GM19240 (cell line): ENCODE data around the gene POU2AF3.
"Not testable (repeated sequence)": the region's sequence is repeated elsewhere in the genome, so short reads cannot be mapped to it uniquely, and the experiment has no call there.

Experiments used
- DNase-seq: peaks from one replicate; pipeline ENCODE4 v3.0.0; 2011; ENCODE audit warnings: low spot score; ENCODE audit not compliant: insufficient read length

The POU2AF3 gene, protein sequence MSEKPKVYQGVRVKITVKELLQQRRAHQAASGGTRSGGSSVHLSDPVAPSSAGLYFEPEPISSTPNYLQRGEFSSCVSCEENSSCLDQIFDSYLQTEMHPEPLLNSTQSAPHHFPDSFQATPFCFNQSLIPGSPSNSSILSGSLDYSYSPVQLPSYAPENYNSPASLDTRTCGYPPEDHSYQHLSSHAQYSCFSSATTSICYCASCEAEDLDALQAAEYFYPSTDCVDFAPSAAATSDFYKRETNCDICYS

DNA sequence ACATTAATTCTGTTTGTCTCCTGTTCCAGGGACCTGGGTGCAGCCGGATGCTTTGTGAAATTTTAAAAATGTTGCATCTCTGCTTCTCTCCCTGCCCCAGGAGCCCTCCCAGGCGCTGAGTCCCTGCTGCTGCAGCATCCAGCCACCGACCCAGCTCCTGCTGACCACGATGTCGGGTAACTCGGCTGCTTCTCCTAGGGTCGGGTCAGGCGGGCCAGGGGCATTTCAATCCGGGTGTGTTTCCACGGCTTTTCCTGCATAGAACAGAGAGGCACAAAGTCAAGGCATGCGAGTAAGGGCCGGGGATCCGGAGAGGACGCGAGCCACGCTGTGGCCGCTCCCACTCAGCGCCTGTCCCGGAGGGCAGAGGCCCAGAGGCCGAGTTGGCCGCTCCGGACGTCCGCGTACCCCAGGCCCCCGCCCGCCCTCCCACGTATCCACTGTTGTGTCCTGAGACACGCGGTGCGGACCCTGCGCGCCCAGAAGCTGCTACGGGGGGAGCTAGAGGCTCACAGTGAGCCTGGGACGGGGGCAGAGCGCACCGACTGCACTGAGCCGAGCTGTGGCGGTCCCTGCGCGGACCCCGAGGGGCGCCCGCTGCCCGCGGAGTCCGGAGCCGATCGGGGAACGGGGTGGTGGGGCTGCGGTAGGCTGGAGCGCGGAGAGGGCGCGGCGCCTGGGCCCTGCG, at the start of gene POU2AF3:
Gene POU2AF3, plus strand, starts transcription at position 134 of the 688 bp plus-strand sequence. Its CDS starts 36 bp downstream, at position 170.
- DNase-seq: no peak

DNA sequence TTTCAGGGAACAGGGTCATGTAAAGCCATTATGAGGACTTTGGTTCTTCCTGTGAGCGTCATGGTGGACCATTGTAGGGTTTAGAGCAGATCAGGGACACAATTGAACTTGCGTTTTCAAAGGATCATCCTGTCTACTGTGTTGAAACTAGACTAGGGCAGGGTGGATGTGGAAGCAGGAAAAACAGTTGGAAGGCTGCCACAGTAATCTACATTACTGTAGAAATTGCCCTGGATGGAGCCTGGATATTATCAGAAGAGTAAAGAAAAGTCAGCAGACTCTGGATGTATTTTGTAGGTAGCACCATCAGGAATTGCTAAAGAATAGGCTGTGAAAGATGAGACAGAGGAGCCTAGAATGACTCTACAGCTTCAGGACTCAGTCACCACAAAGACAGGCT, 47.4 kb upstream of the POU2AF3 start:
- DNase-seq: no peak

DNA sequence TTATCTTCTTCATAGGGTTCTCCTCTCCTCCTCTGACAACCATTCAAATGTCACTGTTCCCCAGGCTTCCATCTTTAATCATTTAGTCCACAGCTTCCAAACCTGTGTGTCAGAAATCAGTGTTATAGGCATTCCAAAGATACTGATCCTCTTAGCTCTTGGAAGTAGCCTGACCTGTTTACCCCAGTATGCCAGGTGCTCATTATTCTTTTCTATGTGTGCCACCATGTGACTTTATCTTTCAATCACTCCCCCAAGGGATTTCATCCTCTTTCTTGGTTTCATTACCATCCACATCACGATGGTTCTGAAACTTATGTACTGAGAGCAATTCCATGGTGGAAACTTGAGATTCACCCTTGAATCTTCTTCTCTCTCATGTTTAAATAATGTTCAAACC, 45.2 kb upstream of the POU2AF3 start:
- no peak for DNase-seq

DNA sequence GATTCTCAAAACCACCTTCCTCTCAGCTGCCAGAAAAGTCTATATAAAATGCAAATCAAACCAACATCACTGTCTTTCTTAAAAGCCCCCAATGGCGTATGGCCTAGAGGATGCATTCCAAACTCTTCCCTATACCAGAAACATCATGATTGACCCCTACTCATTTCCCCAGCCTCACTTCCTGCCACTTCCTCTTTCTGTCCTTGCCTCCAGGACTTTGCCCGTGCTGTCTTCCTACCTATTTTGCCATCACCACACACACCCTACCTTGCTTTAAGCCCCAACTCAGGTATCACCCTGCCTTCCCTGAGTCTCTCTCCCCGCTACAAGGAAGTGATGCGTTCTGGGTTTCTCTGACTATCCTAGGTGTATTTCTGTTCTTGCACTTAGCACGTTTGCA, 44.7 kb upstream of the POU2AF3 start:
- DNase-seq: no peak

DNA sequence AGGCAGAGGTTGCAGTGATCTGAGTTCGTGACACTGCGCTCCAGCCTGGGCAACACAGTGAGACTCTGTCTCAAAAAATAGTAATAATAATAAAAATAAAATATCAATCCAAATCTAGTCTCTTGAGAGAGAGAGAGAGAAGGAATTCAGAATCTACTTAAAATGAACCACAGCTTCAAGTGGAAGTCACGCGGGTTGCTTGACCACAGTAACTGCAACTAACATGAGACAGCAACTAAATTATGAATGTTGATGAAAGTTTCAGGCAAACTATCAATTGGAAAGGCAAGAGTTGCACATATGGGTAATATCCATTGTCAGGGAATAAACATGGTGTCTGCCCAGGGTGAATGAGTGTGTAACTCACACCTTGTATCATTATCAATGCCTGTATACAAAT, 40.3 kb upstream of the POU2AF3 start:
- DNase-seq: no peak

DNA sequence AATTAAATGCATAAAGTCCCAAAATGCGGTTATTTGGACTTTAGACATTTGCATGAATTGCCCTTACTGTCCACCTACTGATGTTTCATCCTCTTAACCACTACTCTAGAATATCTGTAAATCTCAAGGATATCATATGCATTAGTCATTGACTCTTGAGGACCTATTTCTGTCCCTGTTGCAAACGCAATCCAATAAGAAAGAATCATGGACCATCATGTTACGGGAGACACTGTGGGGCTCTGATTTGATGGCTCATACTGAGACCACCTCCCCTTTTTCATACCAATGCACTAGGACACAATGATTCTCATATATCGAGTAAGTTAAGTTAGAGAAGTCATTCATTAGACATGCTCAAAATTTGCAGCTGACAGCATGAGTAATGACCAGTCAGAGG, 38.5 kb upstream of the POU2AF3 start:
- no peak for DNase-seq

DNA sequence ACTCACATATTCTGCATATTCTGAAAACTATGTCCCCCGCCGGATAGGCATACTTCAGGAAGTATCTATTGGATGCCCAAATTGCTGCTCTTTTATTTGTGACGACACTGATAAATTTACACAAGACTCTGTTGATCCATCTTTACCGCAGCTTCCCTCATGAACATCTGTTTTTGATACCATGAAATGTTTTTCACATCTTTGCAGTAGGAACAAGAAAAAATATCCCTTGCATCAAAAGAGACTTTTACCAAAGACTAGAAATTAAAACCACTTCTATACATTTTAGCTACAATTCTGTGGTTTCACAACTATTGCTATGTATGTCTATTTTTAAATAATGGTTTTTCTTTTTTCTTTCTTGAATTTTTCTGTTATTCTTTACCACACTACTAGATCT, 37.5 kb upstream of the POU2AF3 start:
- DNase-seq: no peak

DNA sequence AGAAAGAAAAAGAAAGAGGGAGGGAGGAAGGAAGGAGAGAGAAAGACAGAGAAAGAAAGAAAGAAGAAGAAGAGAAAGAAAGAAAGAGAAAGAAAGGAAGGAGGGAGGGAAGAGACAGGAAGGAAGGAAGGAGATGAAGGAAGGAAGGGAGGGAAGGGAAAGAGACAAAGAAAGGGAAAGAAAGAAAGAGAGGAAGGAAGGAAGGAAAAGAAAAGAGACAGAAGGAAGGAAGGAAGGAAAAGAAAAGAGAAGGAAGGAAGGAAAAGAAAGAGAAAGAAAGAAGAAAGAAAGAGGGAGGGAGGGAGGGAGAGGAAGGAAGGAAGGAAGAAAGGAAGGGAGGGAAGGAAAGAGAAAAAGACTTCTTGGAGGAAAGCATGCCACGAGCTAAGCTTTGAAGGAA, 33.7 kb upstream of the POU2AF3 start:
- no peak for DNase-seq

DNA sequence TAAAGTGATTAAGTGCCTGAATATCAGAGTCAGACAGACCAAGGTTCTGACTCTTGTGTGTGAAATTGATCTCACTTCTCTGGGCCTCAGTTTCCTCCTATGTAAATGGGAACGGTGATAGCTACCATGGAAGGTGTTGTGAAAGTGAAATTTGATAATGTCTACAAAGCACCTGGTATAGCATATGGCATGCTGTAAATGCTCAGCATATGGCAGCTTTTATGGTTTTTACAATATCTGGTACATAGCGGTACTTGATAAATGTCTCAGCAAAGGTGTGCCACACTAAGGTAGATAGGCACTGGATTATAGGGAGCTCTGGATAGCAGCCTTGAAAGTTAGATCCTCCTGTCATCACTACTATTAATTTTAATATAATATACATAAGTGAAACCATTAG, 32.9 kb upstream of the POU2AF3 start:
- no peak for DNase-seq

DNA sequence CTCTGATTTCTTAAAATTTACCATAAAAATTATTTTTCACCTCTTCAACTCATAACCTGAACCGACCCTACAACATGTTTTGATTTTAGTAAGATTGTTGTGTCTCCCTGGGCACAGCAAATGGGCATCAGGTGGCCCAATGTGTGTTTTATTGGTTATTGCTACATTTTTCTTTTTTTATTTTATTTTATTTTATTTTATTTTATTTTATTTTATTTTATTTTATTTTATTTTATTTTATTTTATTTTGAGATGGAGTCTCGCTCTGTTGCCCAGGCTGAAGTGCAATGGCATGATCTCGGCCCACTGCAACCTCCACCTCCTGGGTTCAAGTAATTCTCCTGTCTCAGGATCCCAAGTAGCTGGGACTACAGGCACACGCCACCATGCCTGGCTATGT, 30.0 kb upstream of the POU2AF3 start:
- not testable (repeated sequence) for DNase-seq

DNA sequence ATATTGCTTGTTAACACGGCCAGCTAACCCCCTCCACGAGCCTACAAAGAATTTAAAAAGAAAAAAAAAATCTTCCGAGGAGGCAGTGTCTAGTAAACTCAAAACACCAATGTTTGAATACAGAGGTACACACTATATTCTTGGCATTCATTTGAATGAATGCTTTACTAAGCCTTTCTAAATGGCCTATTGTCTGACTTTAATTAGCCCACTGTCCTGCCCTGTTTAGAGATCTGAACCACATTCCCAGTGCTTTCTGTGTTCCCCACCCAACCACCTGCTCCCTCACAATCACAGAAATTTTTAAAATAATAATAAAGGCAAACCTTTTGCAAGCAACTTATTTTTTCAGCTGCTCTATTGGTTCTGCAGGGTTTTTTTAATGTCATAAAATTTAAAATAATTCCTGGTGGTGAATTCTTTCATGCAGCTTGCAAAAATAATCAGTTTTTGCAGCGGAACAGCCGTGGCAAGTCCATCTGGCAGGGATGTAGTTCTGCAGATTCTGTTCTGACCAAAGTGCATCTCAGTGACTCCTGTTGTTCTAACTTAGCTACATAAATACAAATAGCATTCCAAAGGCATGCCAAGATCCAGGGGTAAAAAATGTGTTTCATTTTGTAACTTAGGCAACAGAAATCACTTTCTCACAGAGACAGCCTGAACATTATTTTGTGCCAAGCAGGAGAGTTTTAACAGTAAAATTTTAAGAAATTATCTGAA, 29.0 kb upstream of the POU2AF3 start:
- no peak for DNase-seq

DNA sequence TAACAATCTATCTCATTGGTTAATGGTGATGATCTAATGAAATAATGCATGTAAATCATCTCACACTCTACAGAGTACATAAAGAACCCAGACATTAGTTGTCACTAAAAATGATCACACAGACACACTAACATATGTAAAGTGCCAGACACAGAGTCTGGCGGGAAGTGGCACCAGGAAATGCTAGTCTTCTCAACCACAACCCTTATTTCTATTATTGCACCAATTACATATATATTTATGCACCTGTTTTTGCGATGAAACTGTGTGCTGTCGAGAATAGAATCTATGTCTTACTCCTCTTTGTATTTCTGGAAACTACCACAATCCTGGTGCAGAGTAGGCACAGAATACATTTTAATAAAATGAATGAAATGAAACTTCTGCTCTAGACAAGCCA, 25.9 kb upstream of the POU2AF3 start:
- DNase-seq: no peak

DNA sequence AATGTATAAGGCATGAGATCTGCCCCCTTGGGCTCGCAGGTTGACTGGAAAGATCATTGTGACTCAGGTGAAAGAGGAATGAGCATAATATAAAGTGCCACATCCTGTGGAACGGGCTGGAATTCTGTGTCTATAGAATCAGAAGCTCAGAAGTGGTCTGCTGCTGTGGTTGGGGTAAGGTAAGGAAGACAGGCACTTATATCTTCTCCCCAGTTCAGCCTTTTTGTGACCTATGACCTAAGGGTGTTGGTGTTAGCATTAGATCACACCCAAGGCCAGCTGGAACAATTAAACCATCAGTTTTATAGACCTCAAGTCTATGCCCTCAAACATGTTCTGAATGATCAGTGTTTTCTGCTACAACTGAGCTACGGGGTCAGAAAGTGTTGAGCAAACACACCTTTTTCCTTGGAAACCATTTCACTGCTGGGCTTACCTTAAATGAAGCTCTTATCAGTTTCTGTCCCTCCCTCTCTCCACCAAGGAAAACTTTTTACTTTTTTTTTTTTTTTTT, 15.7 kb upstream of the POU2AF3 start:
- DNase-seq: no peak

DNA sequence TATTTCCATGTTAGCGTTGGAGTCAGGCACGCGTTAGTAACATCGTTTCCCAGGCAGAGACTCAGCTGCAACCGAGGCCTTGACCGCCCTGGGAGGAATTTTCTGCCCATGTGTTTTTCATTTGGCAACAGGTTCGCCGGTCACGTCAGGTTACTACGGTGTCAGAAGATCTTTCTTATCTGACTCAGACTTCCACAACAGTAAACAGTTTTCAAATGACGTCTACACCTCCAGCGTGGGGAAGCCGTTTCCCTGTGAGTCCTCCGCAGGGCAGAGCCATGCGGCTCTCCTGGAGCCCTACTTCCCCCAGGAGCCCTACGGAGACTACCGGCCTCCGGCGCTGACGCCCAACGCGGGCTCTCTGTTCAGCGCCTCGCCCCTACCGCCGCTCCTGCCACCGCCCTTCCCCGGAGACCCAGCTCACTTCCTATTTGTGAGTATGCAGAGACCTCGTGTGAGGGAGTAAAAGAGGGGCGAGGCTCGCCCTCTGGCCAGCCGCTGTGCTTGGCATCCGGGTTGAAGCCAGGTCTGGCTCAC, 14.3 kb upstream of the POU2AF3 start:
- DNase-seq: no peak

DNA sequence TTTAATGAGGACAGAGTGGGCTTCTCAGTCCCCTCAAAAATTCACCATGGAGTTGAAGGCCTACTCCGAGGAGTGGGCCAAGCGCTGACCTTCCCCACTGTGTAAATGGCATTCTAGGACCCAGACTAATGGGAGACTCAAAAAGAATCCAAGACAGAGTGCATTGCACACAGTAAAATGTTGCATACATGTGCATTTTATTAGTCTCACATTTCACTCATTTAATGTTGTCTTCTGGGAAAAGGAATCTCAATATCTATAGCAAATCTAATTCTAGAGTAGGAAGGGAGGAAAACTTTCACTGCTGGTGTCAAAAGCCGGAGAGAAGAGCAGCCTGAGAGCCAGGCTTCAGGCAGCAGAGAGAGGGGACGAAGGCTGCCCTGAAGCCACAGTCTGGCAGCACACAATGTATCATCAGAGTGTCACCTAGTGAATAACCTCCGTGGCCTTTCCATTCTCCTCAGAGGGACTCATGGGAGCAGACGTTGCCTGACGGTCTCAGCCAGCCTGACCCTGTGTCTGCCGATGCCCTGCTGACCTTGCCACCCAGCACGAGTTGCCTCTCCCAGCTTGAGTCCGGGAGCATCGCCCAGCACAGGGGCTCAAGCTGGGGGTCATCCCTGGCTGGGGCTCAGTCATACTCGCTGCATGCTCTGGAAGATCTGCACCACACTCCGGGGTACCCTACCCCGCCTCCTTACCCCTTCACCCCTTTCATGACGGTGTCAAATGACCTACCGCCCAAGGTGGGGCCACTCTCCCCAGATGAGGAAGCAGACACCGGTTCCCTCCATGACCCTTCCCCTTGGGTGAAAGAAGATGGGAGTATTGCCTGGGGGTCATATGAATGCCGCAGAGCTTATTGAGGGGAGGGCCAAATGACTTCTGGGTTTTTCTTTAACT, 12.9 kb upstream of the POU2AF3 start:
- DNase-seq: no peak

DNA sequence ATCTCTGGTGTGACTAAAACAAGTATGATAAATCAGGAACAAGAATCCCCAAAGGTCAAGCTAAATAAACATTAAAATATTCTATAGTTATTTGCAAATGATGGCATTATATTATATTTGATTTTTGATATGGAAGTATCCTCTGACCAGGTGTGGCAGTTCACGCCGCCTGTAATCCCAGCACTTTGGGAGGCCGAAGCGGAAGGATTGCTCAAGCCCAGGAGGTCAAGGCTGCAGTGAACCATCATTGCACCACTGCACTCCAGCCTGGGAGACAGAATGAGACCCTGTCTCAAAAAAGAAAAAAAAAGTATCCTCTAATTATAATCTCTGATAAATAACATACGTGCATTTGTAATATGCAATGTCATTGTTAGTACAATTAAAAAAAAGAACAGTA, 6.6 kb upstream of the POU2AF3 start:
- DNase-seq: no peak

DNA sequence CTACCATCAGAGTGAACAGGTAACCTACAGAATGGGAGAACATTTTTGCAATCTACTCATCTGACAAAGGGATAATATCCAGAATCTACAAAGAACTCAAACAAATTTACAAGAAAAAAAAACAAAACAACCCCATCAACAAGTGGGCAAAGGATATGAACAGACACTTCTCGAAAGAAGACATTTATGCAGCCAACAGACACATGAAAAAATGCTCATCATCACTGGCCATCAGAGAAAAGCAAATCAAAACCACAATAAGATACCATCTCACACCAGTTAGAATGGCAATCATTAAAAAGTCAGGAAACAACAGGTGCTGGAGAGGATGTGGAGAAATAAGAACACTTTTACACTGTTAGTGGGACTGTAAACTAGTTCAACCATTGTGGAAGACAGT, 5.9 kb upstream of the POU2AF3 start:
- not testable (repeated sequence) for DNase-seq

DNA sequence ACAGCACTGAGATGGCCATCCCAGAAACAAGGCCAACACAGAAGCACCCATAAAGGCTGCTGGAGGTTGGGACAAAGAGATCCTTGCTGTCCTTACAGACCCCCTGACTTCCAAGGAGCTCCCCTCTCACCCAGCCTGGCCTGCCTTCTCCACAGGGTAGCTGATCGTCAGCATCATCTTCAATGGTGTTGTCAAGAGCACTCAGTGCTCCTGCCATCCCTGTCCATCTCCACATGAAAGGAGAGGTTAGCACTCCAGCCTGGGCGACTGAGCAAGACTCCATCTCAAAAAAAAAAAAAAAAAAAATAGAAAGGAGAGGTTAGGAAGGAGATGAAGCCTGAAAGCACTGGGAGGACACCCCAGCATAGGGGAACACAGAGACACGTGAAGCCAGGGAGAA, 2.1 kb upstream of the POU2AF3 start:
- DNase-seq: no peak

DNA sequence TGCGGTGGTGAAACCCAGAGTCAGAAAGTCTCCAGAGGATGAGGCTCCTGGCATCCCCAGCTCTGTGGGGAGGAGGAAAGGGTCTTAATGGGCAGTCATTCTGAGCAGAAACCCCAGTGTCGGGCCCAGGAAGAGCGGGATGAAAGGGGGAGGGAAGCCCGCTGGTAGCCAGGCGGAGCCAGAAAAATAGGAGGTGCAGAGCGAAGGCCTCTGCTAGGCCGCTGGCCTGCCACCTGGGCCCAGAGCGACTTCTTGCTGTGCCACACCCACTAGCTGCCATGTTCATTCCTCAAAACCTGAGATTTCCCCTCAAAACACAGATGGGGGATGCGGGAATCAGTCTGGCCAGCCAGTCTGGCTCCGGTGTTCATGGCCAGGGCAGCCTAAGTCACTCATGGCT, 650 bp upstream of the POU2AF3 start:
- no peak for DNase-seq

DNA sequence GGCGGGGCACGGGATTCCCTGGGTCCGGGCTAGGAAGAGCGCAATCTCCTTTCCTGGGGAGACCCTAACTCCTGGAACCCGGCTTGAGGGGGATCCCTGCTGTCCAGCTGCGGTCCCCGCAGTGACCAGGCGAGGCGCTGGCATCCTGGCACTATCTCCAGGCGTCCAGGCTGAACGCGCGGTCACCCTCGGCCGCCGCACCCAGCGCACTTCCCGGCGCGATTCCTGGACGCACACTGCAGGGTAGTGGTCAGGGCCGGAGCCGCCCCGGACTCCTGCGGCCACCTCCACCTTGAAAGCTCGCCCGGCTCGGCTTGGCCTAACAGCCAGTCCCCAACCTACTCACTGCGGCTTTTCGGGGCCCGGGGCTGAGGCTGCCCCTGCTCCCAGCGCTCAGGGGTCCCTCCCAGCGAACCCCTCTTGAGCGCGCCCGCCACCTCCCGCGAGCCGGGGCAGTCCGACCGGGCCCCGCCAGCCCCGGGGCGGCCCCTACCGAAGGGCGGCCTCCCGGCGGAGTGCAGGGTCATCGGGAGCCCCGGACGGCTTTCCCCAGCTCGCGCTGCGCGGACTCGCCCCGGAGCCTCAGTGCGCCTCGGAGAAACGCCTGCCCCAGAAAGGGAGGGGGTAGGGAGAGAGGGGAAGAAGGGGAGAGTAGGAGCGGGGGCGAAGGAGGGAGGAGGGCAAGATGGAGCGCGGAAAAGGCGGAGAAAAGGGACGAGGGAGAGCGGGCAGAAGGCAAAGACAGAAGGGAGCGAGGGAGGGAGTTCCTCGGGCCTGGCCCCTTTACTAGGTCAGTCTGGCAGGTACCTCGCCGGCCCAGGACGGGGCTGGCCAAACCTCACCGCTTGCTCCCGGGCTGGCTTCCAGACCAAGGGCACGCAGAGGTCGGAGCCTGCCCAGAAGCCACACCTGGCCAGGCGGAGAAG, 1.0 kb downstream of the POU2AF3 start:
- DNase-seq: no peak
